Fibroblast of skin of scalp (primary cell): ENCODE measurements around the gene VDAC2.

Experiments used
- DNase-seq: peaks from one replicate; pipeline ENCODE4 v3.0.0-alpha.2; 2013

Gene VDAC2

DNA sequence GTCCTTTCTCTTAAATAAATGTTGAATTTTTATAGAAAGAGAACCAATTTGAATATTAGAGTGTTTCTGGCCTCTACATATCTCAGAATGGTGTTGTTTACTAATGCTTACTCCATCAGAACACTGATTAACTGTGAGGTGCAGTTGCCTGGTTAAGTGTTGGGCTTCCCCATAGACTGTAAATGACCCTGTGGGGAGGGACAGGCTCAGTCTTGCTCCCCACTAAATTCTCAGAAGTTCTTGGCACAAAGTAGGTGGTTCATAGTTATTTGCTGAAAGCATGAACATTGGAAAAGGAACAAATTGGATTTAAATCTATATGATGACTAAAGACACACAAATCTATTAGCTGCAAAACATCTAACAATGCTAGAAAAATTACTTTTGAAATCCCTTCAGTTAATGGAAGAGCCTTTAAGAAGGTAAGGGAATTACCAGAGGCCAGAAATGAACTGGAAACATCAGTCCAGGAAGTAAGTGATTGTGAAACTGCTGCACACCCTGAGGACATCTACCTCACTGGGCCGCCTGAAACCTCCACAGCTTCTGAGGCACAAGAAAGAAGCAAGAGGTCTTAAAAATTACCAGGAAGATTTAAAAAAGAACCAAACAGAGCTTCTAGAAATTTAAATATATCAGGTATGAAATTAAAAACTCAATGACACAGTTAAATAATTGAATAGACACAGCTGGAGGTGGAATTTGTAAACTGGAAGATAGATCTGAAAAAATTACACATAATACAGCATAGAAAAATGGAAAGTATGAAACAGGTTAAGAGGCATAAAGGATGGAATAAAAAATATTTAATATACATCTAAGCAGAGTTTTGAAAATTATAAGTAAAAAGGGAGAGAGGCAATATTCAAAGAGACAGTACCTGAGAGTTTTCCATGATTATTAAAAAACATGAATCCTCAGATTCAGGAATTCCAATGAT, 43.0 kb downstream of the VDAC2 start:
- no peak for DNase-seq

DNA sequence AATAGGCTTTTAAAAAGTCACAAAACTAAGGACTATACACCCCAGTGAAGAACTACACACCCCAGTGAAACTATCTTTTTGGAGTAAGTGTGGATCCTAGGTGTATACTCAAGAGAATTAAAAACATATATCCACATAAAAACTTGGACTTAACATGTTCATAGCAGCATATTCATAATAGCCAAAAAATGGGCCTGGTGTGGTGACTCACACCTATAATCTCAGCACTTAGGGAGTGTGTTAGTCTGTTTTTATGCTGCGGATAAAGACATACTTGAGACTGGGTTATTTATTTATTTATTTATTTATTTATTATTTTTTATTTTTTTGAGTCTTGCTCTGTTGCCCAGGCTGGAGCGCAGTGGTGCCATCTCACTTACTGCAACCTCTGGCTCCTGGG, 44.1 kb downstream of the VDAC2 start:
- no peak for DNase-seq

DNA sequence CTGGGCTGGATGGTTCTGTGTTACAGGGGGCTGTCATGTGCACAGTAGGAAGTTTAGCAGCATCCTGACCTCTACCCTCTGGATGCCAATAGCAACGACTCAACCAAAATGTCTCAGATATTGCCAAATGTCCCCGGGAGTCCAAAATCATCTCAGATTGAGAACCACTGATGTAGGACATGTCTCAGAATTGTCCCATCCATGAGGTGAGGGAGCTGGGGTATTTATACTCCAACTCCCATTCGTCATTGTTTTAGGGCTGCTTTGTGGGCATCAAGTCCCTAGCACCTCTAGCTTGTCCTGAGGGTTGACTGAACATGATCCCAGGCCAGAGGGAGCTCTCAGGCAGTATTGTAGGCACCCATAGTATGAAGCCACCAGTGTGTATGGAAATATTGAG, 50.4 kb downstream of the VDAC2 start:
- no peak for DNase-seq

DNA sequence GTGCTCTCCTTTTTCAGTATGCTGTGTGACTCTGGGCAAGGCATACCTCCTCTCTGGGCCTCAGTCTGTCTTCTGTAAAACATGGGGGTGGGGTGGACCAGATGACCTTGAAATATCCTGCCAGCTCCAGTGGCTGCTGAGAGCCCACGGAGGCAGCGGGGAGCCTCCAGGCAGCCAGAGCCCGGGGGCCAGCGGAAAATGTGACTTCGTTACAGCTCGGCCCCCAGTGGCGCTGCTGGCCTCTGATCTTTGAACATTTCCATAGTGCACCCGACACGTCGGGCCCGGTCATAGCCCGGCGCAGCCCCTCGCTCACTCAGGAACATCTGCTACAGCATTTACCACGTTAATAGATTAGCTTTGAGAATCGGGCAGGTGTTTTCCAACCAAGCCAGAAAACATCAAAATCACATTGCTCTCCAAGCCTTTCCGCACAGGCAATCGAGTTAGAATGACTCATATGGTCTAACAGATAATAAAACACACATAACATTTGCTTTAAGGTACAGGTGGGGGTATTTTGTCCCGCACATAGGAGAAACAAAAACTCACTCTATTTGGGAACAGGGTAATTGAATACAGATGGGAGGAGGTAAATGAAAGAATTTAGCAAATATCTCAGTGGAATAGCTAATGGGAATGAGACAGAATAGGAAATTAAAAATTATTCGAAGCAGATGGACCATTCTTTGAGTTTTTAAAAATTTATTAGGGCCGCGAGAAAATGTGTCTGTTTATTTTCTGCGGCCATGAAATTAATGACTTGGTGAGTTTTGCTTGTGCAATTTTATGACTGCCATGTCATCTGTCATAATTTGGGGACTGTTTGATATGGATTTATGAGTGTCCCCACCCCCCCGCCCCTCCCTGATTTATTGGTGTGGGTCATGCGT, 51.5 kb downstream of the VDAC2 start:
- DNase-seq = no peak

DNA sequence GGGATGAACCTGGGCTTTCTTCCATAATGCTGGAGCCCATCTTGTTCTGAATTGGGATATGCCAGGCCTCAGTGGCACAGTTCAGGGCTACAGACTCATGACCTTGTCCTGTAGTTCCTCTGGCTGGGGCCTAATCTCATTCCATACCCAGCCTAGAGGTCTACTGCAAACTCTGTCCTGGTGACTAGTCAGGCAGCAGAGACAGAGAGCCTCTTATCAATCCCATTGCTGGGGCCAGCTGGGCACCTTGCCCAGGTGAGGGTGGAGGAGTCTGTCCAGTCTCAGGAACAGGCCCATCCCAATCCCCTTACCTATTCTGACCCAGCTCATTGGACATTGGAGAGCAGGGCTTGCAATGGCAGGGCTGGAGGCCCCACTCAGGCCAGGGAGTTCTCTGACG, 53.2 kb downstream of the VDAC2 start:
- DNase-seq = no peak

DNA sequence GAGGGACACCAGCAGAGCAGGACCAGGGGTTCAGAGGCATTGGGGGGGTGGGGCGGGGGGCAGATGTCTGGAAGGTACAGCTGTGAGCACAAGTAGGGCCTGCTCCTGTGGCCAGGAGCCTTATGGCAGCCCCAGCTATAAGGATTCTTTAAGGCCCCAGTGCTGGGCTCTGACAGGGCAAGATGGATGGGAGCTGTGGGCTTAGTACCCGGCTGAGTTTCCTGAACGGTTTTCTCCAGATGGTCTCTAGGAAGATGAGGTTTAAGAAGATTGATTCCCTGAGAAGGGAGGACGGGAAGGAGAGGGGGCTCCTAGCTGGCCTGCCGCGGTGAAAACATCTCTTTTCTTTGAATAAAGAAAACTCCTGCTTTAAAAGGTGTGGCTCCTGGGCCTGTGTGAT, 55.3 kb downstream of the VDAC2 start:
- DNase-seq = no peak

DNA sequence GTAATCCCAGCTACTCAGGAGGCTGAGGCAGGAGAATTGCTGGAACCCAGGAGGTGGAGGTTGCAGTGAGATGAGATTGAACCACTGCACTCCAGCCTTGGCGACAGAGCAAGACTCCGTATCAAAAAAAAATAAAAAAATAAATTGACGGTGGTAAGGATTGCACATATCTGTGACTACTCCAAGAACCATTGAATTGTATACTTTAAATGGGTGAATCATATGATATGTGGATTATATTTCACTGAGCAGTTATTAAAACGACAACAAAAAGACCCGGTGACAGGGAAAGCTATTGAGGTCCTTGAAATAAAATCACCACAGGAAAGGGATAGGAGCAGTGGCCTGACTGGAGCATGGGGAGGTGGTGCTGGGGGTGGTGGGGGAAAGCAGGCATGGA, 56.3 kb downstream of the VDAC2 start:
- DNase-seq = no peak

DNA sequence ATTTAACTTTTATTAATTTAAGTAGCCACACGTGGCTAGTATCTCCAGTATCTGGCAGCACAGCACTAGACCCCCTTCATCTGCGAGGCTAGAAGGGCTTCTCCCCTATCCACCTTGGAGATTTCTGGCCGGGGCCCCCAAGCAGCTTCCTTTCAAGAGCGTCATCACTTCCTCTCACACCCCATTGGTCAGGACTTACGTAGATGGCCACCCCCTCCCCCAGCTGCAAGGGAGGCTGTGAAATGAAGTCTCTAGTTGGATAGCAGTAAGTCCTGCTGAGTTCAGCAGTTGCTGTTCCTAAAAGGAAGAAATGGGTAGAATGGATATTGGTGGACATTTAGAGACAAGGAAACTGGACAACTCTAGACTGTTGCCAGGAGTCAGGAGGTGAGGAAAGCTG, 59.0 kb downstream of the VDAC2 start:
- no peak for DNase-seq

DNA sequence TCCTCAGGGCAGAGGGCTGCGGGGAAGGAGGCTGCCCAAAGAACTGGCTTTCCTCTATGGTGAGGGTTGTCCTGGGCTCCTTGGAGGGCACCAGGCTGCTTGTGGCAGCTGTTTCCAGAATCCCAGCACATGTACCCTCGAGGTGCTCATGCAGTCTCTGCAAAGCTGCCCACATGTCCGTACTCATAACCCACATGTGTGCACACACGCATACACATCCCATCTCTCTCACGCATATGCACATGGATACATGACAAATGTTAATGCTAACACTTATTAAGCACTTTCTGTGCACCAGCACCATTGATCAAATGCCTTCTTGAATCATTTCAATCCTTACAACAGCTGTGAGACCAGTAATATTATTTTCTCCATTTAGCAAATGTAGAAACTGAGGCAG, 61.5 kb downstream of the VDAC2 start:
- DNase-seq = no peak

DNA sequence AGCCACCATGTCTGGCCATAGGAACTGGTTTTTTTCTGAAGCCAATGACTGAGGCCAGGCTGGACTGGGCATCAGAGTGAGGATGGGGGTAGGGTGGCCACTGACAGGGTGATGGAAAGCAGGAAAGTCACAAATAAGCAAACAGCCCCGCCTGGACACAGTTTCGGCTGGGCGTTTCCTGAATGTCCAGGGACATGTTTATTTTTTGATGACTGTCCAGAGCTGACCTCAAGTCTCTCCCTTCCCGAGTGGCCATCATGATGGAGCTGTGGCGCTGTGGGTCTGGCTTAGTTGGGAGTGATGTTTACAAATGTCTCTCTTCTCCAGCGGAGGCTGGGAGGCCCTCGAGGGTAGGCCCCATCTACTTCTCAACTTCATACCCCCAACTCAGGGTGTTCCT, 62.3 kb downstream of the VDAC2 start:
- DNase-seq = no peak

DNA sequence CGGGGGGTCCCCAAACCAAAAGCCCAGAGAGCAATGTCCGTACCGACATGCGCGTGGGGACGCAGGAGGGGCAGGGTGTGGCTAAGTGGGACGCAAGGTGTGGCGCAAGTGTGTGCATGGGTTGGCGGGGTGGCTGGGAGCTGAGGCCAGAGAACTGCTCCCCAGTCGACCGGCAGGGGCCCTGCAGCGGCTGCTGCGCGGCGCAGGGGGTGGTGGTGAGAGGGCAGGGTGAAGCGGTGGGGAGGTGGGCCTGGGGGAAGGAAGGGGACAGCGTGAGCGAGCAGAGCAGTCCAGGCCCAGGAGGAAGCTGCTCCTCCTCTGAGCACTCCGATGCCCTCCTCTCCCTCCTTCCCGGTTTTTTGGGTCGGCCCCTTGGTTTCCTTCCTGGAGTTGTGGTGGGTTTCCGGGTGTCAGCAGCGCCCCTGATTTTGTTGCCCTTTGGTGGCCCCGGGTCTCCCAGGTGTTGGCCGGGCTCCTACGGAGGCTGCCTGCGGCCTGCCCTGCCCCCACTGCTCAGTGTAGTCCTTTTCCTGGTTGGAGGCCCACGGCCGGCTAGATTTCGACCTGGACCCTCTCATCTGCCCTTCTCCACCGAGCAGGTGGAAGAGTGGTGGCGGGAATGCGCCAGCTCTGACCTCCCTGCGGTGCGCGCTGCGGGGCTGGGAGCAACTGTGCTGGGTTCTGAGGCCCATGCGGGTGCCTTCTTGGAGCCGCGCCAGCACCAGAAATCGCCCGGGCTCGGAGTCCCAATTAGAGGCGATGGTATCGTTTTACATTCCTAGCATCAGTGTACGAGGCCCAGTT, 65.7 kb downstream of the VDAC2 start:
- DNase-seq = no peak

DNA sequence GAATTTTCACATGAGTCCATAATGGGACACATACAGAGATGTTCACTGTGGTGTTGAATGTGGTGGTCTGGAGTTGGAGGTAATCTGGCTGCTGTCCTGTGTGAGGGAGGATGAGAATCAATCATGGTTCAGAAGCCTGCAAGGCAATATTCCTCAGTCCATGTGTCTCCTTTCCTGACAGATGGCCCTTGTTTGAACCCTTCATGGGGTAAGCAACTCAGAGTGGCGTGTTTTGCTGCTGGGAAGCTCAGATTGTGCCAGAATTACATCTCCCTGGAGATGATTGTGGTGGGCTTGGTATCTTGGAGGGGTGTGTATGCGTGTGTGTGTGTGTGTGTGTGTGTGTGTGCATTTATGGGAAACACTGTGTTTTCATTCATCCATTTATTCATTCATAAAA, 69.6 kb downstream of the VDAC2 start:
- DNase-seq = no peak
